HepG2 (cell line): Measurements from ENCODE around the gene KLHL40. TPM values are rescaled to one million over a fixed set of nuclear protein-coding genes. Genes with fewer than 3 reads are reported as not detected.

Experiments used
- HDAC2 ChIP-seq: sonication (generic); formaldehyde crosslinking; IDR thresholded peaks from 2 replicates; pipeline ENCODE4 v1.4.0; 2020; ENCODE audit warnings: missing genetic modification reagents
- MED13 ChIP-seq: sonication (generic); formaldehyde crosslinking; IDR thresholded peaks from 2 replicates; pipeline ENCODE4 v1.5.0; 2020; ENCODE audit warnings: missing genetic modification reagents
- MEF2D ChIP-seq: sonication (generic); formaldehyde crosslinking; IDR thresholded peaks from 2 replicates; pipeline ENCODE4 v1.5.1; 2020; ENCODE audit warnings: mild to moderate bottlenecking, missing genetic modification reagents
- MLLT10 ChIP-seq: sonication (generic); formaldehyde crosslinking; IDR thresholded peaks from 2 replicates; pipeline ENCODE4 v1.4.0; 2020; ENCODE audit warnings: missing genetic modification reagents
- NFAT5 ChIP-seq: sonication (generic); formaldehyde crosslinking; IDR thresholded peaks from 2 replicates; pipeline ENCODE4 v1.4.0; 2020; ENCODE audit warnings: missing genetic modification reagents
- PLSCR1 ChIP-seq: sonication (generic); formaldehyde crosslinking; IDR thresholded peaks from 2 replicates; pipeline ENCODE4 v1.5.0; 2020; ENCODE audit warnings: missing genetic modification reagents, mild to moderate bottlenecking, borderline replicate concordance
- SP2 ChIP-seq: sonication (generic); formaldehyde crosslinking; IDR thresholded peaks from 2 replicates; pipeline ENCODE4 v1.5.1; 2020; ENCODE audit warnings: mild to moderate bottlenecking, missing genetic modification reagents
- TBX3 ChIP-seq: fragments of 450-650 bp; IDR thresholded peaks from 2 replicates; pipeline ENCODE4 v1.6.1; 2017; ENCODE audit warnings: antibody characterized with exemption, mild to moderate bottlenecking, inconsistent platforms, borderline replicate concordance
- THRA ChIP-seq: sonication (generic); formaldehyde crosslinking; IDR thresholded peaks from 2 replicates; pipeline ENCODE4 v1.4.0; 2020; ENCODE audit warnings: missing genetic modification reagents, borderline replicate concordance
- ZNF207 ChIP-seq: fragments of 450-650 bp; IDR thresholded peaks from 2 replicates; pipeline ENCODE4 v1.6.1; 2016; ENCODE audit warnings: antibody characterized with exemption, borderline replicate concordance
- ZNF33B ChIP-seq: sonication (generic); formaldehyde crosslinking; IDR thresholded peaks from 2 replicates; pipeline ENCODE4 v1.5.1; 2020; ENCODE audit warnings: mild to moderate bottlenecking, missing genetic modification reagents
- ZNF646 ChIP-seq: sonication (generic); formaldehyde crosslinking; IDR thresholded peaks from 2 replicates; pipeline ENCODE4 v1.9.0; 2021; ENCODE audit warnings: mild to moderate bottlenecking, missing genetic modification reagents
- polyA plus RNA-seq, 8 experiments: library from polyadenylated mRNA; depleted of rRNA in 3 of 8; stranded (reverse) in 7 of 8; unstranded in 1 of 8; fragments of >200 nt; fragmentation: Illumina TruSeq in 4 of 8; extraction: Trizol in 4 of 8; gene quantifications; 2 replicates each; pipeline versions ENCODE4 v1.2.1 to v1.2.3, GENCODE V29; 2011 to 2016; ENCODE audit warnings: low read depth in 4 of 8, missing spikeins in 1 of 8, mixed read lengths in 1 of 8; ENCODE audit not compliant: insufficient read depth in 1 of 8
- total RNA-seq, 5 experiments: library from RNA; depleted of rRNA; stranded (reverse); fragments of >200 nt; fragmentation: Illumina TruSeq; extraction: Trizol; gene quantifications; 2 replicates each; pipeline ENCODE4 v1.2.3, GENCODE V29; 2016; ENCODE audit warnings: low read depth in 1 of 5

The KLHL40 gene
- total and polyA plus RNA-seq, 2 of the 13 experiments (the other 11 are each of a cell fraction or from before 2014, with no cell fraction given) = not detected

- TF ChIP-seq TBX3 = no peak
- TF ChIP-seq ZNF207 = no peak
- no peak for TF ChIP-seq SP2 (CRISPR knock-in tag)
- no peak for TF ChIP-seq ZNF646 (CRISPR knock-in tag)
- TF ChIP-seq MEF2D = peak; percentile 17; the same call in 1 of the 2 replicates
- 0 out of 2 replicates have a peak, but pooled peaks have one; percentile 34 for TF ChIP-seq THRA
- no peak for TF ChIP-seq MED13 (CRISPR knock-in tag)
- peak; percentile 42; the same call in 1 of the 2 replicates for TF ChIP-seq HDAC2
- no peak for TF ChIP-seq MLLT10 (CRISPR knock-in tag)
- no peak for TF ChIP-seq NFAT5 (CRISPR knock-in tag)
- no peak for TF ChIP-seq PLSCR1 (CRISPR knock-in tag)
- no peak for TF ChIP-seq ZNF33B
Observed at GRCh38 chr3:42654331-42655201, 30.8 kb upstream of the KLHL40 start (continued).
